GM18867 (cell line): ENCODE data around the gene GNAQ.

Source experiments
- ATAC-seq: cut with Tn5 transposase; IDR thresholded peaks from one replicate; pipeline ENCODE4 v1.9.1; 2021; ENCODE audit warnings: mild to moderate bottlenecking, moderate library complexity; ENCODE audit not compliant: unreplicated experiment

GNAQ gene

DNA sequence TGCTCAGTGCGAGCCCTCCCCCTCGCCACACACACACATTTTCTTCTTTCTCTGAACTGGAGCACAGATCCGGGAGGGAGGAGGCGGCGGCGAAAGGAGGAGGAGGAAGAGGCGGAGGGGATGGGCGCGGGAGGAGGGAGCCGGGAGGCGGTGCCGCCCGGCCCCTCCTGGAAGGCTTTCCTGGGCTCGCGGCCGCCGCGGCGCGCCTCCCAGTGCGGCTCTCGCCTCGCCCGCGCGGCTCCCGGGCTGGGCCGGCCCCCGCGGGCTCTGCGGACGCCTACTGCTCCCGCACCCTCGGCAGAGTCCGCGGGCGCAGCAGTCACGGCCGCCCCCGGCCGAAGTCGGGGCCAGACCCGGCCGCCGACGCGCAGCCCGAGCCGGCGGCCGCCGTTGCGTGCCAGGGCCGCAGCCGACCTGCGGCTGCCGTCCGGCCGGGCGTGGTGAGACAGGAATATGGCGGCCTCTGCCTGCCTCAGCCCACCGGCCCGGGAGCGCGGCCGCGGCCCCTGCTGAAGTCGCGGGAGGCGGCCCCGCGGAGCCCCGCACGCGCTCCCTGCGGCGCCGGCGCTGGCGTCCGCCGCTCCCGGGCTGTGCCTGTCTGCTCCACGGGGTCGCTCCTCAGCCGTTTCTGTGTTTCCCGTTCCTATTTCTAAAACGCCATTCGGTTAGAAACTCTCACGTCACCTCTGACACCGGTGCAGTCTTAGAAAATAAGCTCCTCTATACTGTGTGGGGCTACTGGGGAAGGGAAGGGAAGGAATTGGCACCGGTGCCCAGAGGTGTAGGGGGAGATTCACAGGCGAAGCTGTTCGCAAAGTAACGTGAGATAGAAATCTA lies 500 bp upstream of the GNAQ start:
- ATAC-seq: no peak

DNA sequence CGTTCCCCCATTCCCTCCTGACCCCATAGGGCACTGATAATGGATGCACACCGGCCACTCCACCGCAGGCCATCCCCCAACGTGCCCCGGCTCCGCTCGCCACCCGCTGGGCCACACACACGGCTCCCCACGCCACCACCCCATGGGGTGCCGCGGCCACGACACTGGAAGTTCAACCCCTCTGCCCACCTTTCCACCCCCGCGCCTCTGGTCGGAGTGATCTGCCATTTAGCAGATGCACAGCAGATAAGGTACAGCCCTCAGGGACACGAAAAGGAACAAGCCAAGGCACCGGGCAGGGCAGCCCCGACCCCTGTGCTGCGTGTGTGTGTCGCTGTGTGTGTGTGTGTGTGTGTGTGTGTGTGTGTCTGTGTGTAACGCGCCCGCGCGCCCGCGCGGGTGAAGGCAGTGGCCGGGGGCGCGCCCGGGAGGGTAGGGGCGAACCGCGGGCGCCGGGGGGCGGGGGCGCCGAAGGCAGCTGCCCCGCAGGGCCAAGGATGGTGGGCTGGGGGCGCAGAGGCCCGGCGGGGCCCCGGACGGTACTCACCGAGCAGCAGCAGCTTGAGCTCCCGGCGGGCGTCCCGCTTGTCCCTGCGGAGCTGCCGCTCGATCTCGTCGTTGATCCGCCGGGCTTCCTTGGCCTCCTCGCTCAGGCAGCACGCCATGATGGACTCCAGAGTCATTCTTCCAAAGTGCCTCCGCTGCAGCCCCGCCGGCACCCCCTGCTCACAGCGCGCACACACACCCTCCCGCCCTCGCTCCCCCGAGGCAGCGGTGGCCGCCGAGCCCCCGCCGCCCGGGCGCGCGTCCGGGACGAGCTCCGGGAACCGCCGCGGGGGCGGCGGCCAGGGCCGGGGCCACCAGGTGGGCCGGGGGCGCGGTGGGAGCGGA lies 813 bp downstream of the GNAQ start:
- no peak for ATAC-seq

DNA sequence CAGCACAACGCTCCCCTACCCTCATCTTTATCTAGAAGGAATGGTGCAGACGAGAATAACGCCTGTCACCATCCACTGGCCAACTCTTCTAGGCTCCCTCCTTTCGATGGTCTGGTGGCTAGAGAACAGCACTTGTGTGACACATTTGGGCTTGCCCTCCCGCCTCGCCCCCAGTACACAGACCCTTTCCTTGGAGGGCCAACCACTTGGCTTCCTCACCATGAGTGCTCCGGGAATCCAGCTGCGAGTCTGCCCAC lies 1.4 kb downstream of the GNAQ start:
- no peak for ATAC-seq

DNA sequence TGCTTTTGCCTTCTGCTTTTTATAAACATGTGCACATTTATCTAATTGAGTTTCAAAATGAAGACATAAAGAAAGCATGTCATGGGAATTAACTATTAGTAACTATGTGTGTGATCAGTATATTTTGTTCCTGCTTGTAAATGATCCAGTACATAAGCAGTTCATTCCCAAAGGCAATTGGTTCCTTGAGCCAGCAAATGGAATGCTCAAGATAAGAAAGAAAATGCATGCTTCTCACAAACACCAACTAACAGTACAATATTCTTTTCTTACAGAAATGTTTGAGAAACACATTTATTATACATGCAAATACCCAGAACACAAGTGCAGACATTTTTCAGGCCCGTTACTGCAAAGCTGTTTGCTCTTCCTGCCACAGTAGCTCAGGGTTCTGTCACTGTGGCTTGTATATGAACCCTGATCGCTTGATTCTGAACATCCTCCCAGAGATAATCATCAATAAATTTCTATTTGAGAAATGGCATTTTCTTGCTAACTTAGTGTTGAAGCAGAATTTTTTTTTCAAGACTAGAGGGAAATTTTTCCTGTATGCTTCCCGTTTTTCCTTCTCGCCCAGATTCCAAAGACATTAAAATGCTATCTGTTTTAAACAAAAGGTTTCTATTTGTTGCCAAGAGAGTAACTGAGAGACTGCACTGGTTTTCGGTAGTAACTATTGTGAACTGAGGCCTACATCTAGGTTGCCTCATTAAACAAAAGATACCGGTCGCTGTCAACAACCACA lies 1.9 kb downstream of the GNAQ start:
- ATAC-seq: no peak

DNA sequence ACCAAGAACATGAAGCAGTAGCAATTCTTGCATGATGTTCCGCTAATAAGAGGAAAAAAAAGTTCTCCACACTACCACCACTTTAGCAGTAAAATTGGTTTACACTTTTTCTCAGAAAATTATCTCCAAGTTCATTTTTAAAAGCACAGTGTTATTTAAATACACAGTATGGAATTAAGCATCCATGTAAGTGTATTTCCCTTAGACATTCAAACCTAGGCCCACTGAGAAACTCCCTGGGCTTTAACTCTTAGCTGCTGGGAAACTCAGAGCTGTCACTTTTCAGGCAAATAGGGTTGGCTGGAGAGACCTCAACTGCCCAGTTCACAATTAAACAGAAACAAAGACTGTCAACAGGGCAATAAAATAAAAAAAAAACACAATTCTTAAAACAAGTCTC lies 2.7 kb downstream of the GNAQ start:
- ATAC-seq: no peak

DNA sequence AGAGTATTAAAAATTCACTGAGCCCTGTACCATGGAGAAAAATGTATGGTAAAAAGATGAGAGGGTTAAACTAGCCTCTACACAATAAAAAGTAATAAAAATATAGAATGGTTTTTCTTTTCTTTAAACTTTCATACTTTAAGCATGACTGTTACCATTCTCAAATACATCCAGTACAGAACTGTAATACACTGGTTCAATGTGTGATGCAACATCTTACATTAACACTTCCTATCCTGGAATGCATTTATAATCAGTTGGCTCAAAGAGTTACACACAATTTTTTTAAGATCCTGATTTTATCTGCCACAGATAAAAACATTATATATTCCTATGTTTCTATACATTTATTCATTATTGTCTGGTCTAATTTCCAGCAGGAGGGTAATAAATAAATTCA lies 4.7 kb downstream of the GNAQ start:
- no peak for ATAC-seq

DNA sequence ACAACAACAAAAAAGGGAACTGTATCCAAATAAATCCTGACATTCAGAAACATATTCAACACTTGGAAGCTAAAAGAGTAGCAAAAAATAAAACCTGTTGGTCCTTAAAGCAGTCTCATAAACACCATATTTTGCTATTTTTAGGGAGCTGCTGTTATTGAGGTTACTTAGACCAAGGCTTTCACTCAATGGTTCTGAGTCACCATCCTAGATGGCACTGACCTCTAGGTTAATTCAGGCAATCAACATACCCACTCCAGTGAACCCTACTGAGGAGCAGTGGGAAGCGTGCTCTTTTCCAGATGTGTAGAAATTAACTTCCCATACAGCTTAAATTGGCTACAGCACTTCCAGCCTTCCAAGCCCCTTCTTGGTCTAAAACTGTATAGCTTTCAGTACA lies 5.2 kb downstream of the GNAQ start:
- no peak for ATAC-seq

DNA sequence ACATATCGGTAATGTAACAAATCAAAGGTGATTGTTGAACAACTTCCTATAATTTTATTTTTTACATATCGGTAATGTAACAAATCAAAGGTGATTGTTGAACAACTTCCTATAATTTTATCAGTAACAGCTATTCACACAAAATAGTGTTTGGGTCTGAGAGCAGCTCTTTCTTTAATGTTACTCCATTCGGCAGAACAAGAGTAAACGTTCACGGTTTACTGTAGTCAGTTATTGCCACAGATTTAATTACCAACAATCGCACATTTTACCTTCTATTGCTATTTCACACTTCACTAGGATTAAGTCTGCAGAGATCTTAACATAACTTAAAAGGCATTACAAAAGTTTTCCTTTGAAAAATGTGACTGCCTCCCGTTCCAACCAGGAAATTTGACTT lies 6.4 kb downstream of the GNAQ start:
- ATAC-seq: no peak

DNA sequence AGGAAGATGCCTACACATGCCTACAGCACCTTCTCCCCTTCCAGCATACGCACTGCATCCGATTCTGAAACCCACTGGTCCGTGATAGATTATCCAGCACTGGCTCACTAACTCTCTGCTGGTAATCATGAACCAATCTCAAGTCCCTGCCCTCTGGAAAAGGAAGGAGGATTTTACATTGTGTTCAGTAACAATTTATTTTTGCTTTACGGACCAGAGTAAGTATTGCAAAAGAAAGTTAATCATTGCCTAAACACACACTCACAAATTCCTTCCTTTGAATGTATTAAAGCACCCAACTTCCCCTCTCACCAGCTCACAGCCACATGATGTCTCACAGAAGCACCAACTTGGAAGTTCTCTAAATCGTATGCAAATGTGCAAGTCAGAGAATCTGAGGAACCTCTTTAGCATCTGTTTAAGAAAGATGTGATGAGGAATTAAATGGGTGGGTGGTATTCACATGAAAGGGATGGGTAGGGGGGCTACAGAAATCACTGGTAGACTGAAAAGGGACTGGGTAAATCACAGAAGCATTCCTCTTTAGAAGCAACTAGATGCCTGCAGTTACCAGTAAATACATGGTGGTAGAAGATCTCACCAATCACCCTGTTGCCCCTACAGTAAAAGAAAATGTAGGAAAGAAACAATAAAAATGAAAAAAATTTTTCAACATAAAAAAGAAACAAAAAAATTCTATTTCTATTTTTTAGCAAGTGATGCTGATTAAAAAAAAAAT lies 8.4 kb downstream of the GNAQ start:
- ATAC-seq: no peak

DNA sequence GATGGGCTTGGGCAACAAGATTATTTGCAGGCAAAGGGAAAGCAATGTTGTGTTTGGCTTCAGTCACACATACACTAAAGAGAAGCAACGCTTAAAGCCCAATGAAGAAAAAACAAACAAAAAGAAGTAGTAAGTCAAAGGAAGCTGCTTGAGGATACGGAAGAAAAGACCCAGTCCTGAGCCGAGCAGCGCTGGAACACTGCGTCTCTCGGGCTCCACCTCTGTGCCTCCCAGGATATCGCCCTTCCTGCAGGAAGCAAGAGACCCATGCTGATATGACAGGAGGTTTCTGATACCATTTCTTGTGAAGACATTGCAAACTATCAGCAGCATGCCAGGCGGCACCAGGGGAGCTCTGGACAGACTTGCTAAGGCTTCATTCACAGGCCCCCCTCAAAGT lies 9.9 kb downstream of the GNAQ start:
- no peak for ATAC-seq

DNA sequence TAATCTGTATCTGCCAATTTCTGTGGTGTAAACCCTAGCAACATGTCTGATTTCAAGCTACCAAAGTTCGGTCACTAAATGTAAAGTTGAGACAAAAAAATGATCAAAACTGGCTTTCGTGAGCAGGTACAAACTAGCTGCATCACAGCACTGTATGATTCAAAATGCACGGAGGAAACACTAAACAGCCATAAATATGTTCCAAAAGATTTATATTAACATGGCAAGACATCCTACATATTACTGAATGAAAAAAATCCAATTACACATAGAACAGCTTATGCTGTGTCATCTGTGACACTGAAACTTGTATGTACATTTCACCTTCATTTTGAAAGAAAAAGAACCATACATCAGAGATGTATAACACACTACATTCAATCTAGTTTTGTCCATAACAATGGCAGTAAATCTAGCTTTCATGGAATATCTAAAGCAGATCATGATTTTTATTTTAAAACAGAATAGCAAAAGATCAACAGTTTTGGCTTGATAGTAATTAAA lies 14.4 kb downstream of the GNAQ start:
- ATAC-seq: no peak

DNA sequence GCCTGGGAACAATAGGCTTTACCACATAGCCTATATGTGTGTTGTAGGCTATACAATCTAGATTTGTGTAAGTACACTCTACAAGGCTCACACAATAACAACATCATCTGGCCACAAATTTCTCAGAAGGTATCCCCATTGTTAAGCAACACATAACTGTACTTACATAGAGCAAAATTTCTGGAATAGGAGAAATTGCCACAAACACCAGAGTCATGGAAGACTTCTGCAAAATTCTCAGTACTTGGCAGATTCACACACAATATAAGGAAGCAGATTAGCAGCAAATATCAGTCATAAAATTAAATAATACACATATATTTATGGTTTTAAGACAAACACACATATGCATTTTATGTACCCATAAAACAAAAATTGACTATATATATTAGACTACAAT lies 16.4 kb downstream of the GNAQ start:
- no peak for ATAC-seq

DNA sequence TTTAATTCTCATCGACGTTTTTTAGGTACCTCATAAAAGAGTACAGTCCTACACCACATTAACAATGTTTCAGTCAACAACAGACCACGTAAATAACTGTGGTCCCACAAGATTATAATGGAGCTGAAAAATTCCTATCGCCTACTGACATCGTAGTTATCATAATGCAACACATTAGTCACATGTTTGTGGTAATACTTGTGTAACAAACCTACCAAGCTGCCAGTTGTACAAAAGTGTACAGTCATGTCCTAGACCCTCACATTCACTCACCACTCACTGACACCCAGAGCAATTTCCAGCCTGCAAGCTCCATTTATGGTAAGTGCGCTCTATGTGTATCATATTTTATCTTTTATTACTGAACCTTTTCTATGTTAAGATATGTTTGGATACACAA lies 16.8 kb downstream of the GNAQ start:
- no peak for ATAC-seq

DNA sequence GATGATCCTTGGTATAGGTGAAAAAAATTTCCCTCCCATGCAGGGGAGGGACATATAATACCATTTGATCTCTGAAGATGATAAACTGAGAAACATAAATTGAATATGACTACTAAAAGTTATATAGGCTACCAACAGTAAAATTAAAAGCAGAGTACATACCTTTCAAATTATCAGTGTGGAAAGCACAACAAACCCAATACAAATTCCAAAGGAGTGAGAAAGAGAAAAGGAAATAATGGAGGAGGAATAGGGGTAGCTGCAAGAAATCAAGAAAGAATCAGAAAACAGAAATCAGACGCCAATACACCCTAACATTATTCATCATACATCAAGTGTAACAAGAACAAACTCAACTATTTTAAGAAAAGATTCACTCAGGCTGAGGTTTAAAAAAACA lies 17.7 kb downstream of the GNAQ start:
- ATAC-seq: no peak

DNA sequence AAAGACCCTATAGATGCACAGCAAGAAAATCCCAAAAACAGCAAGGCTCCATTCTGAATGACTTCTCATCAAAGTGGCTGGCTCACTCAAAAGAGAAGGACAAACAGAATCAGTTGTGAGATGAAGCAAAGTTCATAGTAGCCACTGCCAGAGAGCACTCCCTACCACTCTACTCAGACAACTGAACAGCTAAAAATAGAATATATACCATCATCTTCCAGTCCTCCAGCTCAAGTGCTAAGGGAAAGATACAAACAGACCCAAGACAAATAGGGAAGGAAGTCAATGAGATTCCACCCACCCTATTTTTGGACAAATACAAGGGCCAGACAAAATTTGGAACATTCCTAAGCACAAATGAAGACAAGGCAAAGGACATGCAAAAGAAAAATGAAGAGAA lies 20.6 kb downstream of the GNAQ start:
- ATAC-seq: no peak

DNA sequence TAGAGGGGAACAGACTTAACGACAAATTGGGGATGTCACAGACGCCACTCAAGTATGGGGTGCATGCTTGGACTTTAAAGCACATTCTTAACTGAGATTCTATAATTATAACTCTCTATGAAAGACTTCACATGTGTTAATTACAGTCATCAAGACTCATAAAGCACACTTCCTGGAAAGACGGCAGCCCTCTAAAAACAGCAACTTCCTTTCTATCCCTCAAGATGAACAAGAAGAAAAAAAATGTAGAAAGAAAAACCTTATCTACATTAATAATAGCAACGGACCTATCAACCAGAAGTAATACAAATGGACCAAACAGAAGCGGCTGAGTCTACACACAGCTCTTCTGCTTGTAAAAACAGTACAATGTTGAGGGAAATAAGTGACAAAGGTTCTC lies 21.2 kb downstream of the GNAQ start:
- no peak for ATAC-seq

DNA sequence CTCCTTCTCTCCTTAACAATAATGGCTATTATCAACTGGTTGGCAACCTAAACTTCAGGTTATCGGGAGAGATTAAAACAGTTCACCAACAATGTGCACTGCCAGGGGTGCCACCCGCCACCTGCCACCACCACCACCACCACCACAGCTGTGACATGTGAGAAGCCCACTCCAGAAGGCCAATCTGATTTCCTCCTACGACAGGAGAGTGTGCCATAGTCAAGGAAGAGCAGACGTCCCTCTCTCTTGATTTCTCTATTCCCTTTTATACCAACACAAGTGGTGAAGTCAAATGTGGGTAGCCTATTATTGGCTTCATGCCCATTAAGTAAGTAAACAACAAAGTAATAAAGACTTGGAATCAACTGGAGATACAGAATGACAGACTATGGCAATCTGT lies 22.4 kb downstream of the GNAQ start:
- no peak for ATAC-seq

DNA sequence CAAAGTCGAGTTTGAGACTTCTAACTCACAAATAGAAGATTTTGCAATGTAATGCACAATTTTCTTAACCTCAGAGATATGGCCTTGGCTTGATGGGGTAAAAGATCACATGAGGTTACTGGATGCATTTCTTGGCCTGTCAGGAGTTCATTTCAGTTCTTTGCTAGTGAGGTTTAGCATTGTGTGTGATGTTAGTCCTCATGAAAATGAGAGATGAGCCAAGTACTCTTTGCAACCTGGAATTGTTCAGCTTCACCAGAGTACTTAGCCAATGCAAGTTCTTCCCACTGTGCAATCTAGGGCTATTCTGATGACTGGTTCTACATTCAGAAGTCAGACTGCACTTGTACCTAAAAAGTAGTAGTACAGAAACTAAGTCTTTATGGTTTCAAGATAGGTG lies 24.9 kb downstream of the GNAQ start:
- no peak for ATAC-seq

DNA sequence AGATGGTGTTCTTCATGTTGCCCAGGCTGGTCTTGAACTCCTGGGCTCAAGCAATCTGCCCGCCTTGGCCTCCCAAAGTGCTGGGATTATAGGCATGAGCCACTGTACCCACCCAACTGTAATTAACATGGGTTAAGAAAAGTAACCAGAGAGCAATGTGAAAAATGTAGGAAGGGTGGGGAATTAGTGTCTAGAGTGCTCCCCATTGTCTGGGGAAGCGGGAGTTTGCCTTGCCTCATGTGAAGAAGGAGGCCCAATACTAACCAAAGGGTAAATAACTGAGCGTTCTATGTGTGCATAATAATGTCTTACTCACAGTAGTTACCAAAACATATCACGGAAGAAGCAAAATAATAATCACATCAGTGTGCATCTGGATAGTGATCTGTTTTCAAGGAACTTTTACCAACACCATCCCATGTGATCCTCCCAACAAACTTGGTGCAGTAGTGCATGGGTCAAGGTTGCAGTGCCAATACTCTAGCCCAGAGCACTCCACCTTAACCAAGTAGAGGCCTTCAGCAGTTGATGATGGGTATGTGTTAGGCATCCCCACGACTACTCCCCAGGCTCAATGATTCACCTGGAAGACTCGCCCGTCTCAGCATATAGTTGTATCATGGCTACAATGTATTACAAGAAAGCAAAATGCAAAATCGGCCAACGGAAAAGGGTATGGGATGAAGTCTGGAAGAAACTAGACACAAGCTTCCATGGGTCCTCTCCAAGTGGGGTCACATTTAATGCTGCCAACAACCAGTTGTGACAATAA lies 26.2 kb downstream of the GNAQ start:
- ATAC-seq: no peak
